Astrocyte of the cerebellum (primary cell): Measurements from ENCODE around the gene INSIG1.

Source experiments
- DNase-seq: peaks from one replicate; pipeline ENCODE4 v3.0.0-alpha.2; 2011; ENCODE audit warnings: low read depth
- H3K4me3 ChIP-seq: 2 replicates; pipeline ENCODE4 v1.5.1; 2011; ENCODE audit warnings: mild to moderate bottlenecking, low read depth, low read length, moderate library complexity
- CTCF ChIP-seq: IDR thresholded peaks from 2 replicates; pipeline ENCODE4 v1.5.1; 2012; ENCODE audit warnings: low read length, low read depth, moderate library complexity, mild to moderate bottlenecking; ENCODE audit errors: missing control alignments
- in situ Hi-C: cut with HindIII; loops from 2 replicates; pipeline ENCODE4 v1.10.0; 2017; ENCODE audit warnings: low sequenced_read_pairs

INSIG1 gene

GRCh38 chr7:155259866-155260497 is 37.7 kb upstream of the INSIG1 start:
- TF ChIP-seq CTCF, result no peak
- in situ Hi-C loops, result no loop called here
- no peak overlapping the region for H3K4me3 ChIP-seq
- DNase-seq, result no peak

GRCh38 chr7:155260498-155260872 is 37.2 kb upstream of the INSIG1 start:
- DNase-seq, result no peak
- no peak overlapping the region for H3K4me3 ChIP-seq
- in situ Hi-C loops, result no loop called here
- TF ChIP-seq CTCF, result no peak

- in situ Hi-C loops, result no loop called here
- no peak overlapping the region for H3K4me3 ChIP-seq
- DNase-seq, result no peak
- no peak for TF ChIP-seq CTCF
Observed at GRCh38 chr7:155261031-155261985, 36.4 kb upstream of the INSIG1 start.

- DNase-seq, result no peak
- in situ Hi-C loops, result no loop called here
- TF ChIP-seq CTCF, result no peak
- no peak overlapping the region for H3K4me3 ChIP-seq
Observed at GRCh38 chr7:155262031-155262430, 35.6 kb upstream of the INSIG1 start.

GRCh38 chr7:155263051-155263450 is 34.6 kb upstream of the INSIG1 start:
- no peak overlapping the region for H3K4me3 ChIP-seq
- in situ Hi-C loops, result no loop called here
- DNase-seq, result no peak
- TF ChIP-seq CTCF, result no peak

GRCh38 chr7:155263581-155264143 is 34.0 kb upstream of the INSIG1 start:
- no peak for DNase-seq
- peak; percentile 24 for TF ChIP-seq CTCF
- in situ Hi-C loops, result no loop called here
- no peak overlapping the region for H3K4me3 ChIP-seq
